NCI-H526 (cell line): ENCODE results near the gene CGA.
"Not testable (repeated sequence)": the region's sequence is repeated elsewhere in the genome, so short reads cannot be mapped to it uniquely, and the experiment has no call there.

Experiments
- DNase-seq, 2 experiments: peaks; one replicate each; lab custom pipeline; 2025; lab: John Stamatoyannopoulos, UW

CGA gene

GRCh38 chr6:87095087-87095509, at the start of gene CGA:
Gene CGA (minus strand): TSS chr6:87095106. CDS start chr6:87088200, 6,906 bp downstream.
- DNase-seq = no peak

GRCh38 chr6:87139927-87140326, 45.0 kb upstream of the CGA start:
- DNase-seq = not testable (repeated sequence)

GRCh38 chr6:87139236-87139635, 44.3 kb upstream of the CGA start:
- peak; percentile 42 to 68 for DNase-seq

GRCh38 chr6:87136963-87137362, 42.1 kb upstream of the CGA start:
- DNase-seq = no peak

- DNase-seq = no peak
Measured at GRCh38 chr6:87127737-87128136, 32.8 kb upstream of the CGA start.

- no peak for DNase-seq
Measured at GRCh38 chr6:87126501-87126900, 31.6 kb upstream of the CGA start.

- no peak for DNase-seq
Measured at GRCh38 chr6:87124074-87124473, 29.2 kb upstream of the CGA start.

GRCh38 chr6:87122477-87122876, 27.6 kb upstream of the CGA start:
- DNase-seq = no peak

- DNase-seq = no peak
Measured at GRCh38 chr6:87118054-87118453, 23.1 kb upstream of the CGA start.

- DNase-seq = no peak
Measured at GRCh38 chr6:87116922-87117321, 22.0 kb upstream of the CGA start.

GRCh38 chr6:87115402-87116135, 20.7 kb upstream of the CGA start:
- DNase-seq = no peak

GRCh38 chr6:87110636-87111035, 15.7 kb upstream of the CGA start:
- no peak for DNase-seq

- DNase-seq = no peak
Measured at GRCh38 chr6:87105823-87106222, 10.9 kb upstream of the CGA start.

GRCh38 chr6:87104667-87105066, 9.8 kb upstream of the CGA start:
- DNase-seq = no peak

GRCh38 chr6:87103977-87104601, 9.2 kb upstream of the CGA start:
- DNase-seq = no peak

GRCh38 chr6:87102151-87102621, 7.3 kb upstream of the CGA start:
- DNase-seq = no peak

- no peak for DNase-seq
Measured at GRCh38 chr6:87101067-87101466, 6.2 kb upstream of the CGA start.

- no peak for DNase-seq
Measured at GRCh38 chr6:87100216-87100615, 5.3 kb upstream of the CGA start.

GRCh38 chr6:87099472-87099871, 4.6 kb upstream of the CGA start:
- no peak for DNase-seq

- DNase-seq = no peak
Measured at GRCh38 chr6:87094576-87094975, 330 bp downstream of the CGA start.

GRCh38 chr6:87093651-87094050, 1.3 kb downstream of the CGA start:
- no peak for DNase-seq

- no peak for DNase-seq
Measured at GRCh38 chr6:87093199-87093598, 1.7 kb downstream of the CGA start.

GRCh38 chr6:87092435-87092834, 2.5 kb downstream of the CGA start:
- no peak for DNase-seq

GRCh38 chr6:87089135-87089534, 5.8 kb downstream of the CGA start:
- no peak for DNase-seq
